NCI-H345 treated with DMSO at 0.1 percent for 48 hours (cell line): ENCODE data around the gene C1orf232.

Source experiments
- DNase-seq: peaks from one replicate; lab custom pipeline; 2025; ENCODE audit not compliant: unreplicated experiment; lab: John Stamatoyannopoulos, UW

C1orf232 gene

GRCh38 chr1:26158271-26158907, 10.4 kb downstream of the C1orf232 start:
- DNase-seq = no peak

DNA sequence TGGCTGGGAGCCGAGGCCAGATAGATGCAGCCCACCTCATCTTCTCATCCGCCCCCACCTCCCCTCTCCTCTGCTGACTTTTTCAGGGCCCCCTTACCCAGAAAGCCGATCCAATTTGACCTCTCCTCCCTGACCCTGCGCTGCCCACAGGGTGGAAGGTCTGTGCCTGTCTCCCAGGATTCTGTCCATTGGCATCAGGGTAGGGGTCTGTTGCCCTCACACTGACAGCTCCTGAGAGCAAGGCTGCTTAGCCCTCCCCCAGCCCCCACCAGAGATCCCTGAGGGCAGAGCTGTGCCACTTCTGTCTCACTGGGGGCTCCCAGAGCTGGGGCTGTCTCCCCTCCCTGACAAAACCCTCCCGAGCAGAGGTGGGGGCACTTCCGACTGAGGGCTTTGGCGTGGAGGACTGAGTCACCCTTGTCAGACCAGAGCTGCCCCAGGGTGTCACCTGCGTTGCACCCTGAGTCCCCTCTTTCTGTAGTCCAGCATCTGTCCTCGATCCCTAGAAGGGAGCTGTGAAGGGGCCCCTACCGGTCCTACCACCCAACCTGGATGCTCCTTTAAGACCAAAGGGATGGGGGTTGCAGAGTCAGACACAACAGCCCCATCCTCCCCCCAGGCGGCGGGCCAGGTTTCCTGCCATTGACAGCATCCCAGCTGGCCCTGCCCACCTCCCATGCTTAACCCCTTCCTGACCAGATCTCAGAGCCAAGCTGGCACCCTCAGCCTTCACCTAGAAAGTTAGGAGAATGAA, 12.3 kb downstream of the C1orf232 start:
- DNase-seq = no peak

DNA sequence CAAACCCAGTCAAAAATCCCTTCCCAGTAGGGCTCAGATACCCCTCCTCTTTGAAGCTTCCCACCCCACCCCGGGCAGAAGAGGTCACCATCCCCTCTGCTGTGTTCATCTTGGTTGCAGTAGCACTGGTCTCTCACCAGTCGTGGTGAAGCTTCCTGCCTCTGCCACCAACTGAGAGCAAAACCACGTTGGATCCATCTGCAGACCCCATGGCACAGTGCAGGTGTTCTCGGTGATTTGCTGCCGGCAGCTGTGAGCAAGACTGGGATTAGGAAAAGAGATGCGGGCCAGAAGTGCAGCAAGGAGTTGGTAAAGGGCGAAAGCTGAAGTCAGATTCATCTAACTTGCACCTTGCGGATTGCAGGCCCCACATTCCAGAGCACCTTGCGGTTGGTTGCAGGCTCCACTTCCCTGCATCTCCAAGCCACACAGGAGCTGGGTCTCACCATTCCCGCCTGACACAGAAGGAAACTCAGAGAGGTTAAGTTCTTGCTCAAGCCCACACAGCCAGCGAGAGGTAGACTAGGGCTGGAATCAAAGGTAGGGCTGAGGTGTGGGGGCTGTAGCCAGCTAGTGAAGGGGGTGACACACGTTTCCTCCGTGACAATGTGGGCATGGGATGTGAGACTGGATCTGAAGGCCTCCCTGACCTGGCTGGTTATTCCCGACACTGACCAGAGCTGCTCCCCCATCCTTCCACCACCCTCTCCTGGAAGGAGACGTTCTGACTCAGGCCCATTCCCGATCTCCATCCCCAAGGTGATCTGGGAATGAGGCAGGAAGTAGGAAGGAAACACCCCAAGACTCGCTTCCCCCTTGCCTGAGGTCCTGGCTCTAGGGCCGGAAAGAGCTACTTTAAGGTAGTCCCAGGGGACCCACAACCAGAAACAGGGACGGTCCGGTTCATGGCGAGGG, 13.1 kb downstream of the C1orf232 start:
- DNase-seq = no peak

- no peak for DNase-seq
Observed at GRCh38 chr1:26154750-26155149, 14.0 kb downstream of the C1orf232 start.

DNA sequence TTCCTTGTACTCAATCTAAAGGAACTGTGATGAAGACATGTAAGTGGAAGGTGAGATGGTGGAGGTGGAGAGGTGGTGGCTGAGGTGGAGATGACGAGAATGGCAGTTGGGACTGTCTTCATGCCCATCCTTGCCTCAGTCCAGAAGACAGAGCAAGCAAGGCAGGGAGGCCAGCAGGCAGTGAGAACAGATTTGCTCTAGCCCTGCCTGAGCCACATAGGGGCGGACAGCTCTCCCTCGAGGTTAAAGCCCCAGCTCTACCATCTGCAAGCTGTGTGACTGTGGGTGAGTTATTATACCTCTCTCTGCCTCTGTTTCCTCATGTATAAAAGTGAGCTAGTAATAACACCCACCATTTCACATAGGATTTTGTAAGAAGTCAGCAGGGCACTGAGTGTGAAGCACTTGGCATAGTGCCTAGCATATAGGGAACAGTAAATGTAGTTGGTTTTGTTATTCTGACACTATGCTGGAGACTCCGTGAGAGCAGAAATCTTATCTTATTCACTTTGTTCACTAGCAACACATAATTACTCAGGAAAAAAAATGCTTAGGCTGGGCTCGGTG, 14.7 kb downstream of the C1orf232 start:
- DNase-seq = no peak

DNA sequence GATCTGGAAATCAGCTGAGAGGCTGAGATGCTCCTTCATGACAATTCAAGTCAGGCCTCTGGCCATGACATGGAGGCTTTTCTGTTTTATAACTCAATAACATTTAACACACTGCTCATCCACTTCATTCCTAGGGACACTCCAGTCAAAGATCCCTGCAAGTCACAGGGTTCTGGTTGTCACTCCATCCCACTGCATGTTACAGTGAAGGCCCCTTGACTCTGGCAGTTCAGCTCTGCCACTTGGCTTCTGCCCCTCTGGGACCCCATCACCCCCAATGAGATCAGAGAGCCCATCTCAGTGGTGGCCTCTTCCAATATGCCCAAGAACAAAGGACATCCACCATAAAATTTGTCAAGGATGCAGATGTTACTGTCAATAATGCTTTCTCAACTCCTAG, 19.9 kb downstream of the C1orf232 start:
- DNase-seq = no peak

- no peak for DNase-seq
Observed at GRCh38 chr1:26145960-26146294, 22.8 kb downstream of the C1orf232 start.

DNA sequence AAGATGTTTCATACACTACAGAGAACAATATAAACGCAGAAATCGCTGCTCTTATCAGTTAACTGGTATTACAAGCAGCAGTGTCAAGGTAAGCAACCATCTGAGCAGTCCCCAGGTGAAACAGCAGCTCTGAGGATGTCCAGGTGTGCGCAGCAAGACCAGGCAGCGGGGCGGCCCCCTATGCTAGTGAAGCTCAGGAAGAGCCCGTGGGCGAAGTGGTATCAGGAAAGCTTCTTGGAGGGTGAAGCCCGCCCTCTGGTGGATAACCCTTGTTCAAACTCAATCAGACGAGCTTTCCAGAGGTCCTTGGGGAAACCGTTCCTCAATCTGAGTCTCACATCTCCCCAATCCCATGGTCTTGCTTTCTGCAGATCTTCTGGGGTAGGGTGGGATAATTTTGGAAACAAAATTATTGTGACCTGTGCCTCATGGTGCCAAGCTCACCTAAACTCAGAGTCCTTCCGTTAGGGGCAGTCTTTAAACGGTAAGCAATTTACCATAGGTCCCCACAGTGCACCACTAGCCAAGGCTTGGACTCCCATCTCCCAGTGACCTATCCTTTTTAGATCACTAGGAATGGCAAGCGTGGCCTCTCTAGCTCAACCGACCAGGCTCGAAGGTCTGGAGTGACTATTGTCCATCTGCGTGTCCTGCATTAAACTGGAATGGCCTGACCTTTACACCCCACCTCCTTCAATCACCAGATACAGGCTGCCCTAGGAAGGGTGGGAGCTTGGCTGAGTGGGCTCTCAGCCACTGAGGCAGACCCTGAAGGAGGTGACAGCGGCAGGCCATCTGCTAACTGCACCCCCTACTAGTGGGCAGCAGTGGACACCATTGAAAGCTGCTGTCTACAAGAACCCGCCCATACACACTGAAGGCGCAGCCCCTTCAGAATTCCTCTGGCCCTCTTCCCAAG, 23.5 kb downstream of the C1orf232 start:
- peak; percentile 80 for DNase-seq

DNA sequence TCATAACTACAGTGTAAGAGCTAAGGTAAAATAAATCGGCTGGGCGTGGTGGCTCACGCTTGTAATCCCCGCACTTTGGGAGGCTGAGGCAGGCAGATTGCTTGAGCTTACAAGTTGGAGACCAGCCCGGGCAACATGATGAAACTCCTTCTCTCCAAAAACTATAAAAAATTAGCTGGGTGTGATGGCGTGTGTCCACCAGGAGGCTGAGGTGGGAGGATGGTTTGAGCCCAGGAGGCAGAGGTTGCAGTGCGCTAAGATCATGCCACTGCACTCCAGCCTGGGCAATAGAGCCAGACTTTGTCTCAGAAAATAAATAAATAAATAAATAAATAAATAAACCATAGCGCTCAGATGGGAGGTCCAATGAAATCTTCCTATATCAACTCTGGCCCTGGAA, 26.6 kb downstream of the C1orf232 start:
- no peak for DNase-seq

- DNase-seq = no peak
Observed at GRCh38 chr1:26138974-26139558, 29.7 kb downstream of the C1orf232 start.

DNA sequence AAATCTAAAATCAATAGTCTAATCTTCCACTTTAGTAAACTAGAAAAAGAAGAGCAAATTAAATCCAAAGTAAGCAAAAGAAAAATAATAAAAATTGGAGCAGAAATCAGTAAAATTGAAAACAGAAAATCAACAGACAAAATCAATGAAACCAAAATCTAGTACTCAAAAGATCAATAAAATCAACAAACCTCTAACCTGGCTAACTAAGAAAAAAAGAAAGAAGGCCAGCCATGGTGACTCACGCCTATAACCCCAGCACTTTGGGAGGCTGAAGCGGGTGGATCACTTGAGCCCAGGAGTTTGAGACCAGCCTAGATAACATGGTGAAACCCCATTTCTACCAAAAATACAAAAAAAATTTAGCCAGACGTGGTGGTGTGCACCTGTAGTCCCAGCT, 34.3 kb downstream of the C1orf232 start:
- DNase-seq = no peak

DNA sequence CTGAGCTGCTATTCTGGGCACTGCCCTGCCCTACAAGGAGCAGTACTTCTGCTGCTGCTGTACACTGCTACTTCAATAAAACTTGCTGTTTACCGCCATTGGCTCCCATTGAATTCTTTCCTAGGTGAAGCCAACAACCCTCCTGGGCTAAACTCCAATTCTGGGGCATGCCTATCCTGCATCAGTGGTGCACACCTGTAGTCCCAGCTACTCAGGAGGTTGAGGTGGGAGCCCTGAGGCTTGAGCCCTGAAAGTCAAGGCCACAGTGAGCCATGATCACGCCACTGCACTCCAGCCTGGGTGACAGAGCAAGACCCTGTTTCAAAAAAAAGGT, 36.0 kb downstream of the C1orf232 start:
- DNase-seq = no peak

GRCh38 chr1:26132128-26132833, 36.5 kb downstream of the C1orf232 start:
- DNase-seq = no peak

- DNase-seq = no peak
Observed at GRCh38 chr1:26130695-26131094, 38.1 kb downstream of the C1orf232 start.

DNA sequence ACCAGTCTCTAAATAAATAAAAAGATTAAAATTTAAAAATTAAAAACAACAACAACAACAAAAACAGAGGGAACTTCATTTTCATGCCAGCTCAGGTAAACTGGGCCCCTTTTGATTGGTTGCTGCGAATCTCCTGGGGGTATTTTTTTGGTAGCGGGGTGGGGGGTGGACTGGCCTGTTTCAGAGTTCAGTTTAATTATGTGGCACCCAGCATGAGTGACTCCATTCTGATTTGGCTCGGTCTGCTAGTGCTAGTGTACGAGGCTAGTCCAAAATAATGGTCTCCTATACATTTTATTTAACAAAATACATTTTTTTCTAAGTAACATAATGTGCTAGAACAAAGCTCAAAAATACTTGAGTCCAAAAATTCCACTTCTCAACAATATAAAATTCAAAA, 39.0 kb downstream of the C1orf232 start:
- no peak for DNase-seq

GRCh38 chr1:26127235-26128163, 41.3 kb downstream of the C1orf232 start:
- DNase-seq = no peak

DNA sequence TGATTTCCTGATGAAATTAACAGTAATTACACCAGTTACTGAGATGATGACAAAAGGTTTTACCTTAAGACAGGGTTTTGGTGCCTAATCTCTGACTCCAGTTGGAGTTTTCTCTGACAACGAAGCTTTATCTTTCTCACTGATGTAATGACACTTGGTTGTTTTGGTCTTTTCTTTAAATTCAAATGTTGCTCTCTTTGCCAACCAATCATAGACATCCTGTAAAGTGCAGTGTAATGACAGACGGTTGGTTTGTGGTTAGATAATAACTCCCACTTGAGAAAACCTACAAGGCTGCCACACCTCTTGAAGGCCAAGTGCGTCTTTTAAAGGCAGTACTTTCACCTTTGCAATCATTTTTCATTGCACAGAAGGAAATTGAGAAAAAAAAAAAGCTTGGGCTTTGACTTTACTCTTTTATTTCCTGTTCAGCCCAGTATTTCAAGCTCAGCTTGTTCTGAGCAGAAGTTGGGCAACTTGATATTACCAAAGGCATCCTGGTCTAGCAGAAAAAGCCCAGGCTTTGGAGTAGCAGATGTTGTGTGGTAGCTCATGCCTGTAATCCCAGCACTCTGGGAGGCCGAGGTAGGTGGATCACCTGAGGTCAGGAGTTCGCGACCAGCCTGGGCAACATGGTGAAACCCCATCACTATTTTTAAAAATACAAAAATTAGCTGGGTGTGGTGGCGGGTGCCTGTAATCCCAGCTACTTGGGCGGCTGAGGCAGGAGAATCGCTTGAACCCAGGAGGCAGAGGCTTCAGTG, 42.3 kb downstream of the C1orf232 start:
- DNase-seq = no peak

DNA sequence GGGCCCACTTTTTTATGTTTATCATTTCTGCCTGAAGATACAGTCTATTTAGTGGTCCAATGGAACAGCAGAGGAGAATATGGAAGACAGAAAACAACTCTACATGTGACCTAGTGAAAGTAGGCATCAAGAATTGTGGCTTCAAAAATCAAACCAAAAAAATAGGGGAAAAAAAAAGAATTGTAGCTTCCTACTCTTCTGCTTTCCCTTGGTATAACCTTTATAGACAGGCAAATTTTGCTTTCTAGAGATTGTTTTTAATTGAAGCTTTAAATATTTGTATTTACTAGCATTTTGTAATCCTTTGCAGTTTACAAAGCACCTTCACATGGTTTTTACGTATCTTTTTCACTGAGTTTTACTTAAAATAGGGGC, 42.8 kb downstream of the C1orf232 start:
- no peak for DNase-seq
